Endothelial cell (in vitro differentiated cells): ENCODE results near the gene NOTO. TPM values are rescaled to one million over a fixed set of nuclear protein-coding genes. Genes with fewer than 3 reads are reported as not detected.

ENCODE experiments used
- DNase-seq: peaks from one replicate; pipeline ENCODE4 v3.0.0; 2021; ENCODE audit warnings: low spot score
- H3K27ac Mint-ChIP-seq: one replicate; pipeline ENCODE4 v1.8.0; 2021; ENCODE audit warnings: mixed read lengths, inconsistent platforms; ENCODE audit not compliant: unreplicated experiment
- H3K27me3 Mint-ChIP-seq: one replicate; pipeline ENCODE4 v1.8.0; 2021; ENCODE audit warnings: mild to moderate bottlenecking, moderate library complexity, mixed read lengths, inconsistent platforms; ENCODE audit not compliant: unreplicated experiment
- H3K36me3 Mint-ChIP-seq: one replicate; pipeline ENCODE4 v1.8.0; 2021; ENCODE audit warnings: mild to moderate bottlenecking, low read depth, mixed read lengths, inconsistent platforms; ENCODE audit not compliant: unreplicated experiment
- H3K4me1 Mint-ChIP-seq: one replicate; pipeline ENCODE4 v1.8.0; 2021; ENCODE audit warnings: mild to moderate bottlenecking, mixed read lengths, inconsistent platforms; ENCODE audit not compliant: unreplicated experiment
- H3K4me3 Mint-ChIP-seq: one replicate; pipeline ENCODE4 v1.8.0; 2021; ENCODE audit warnings: mild to moderate bottlenecking, mixed read lengths, inconsistent platforms; ENCODE audit not compliant: unreplicated experiment
- H3K9me3 Mint-ChIP-seq: one replicate; pipeline ENCODE4 v1.8.0; 2021; ENCODE audit warnings: mixed read lengths, inconsistent platforms; ENCODE audit not compliant: unreplicated experiment
- total RNA-seq: library from RNA; stranded (reverse); fragmentation: NEBNext Ultra II Directional; extraction: Animal tissue kit (Norgen Biotek cat#: 25700); gene quantifications from one replicate; pipeline ENCODE4 v1.2.1, GENCODE V29; 2021; ENCODE audit not compliant: unreplicated experiment
- TF ChIP-seq, protein P1 (sequence below): fragments of 200-600 bp; sonication (generic); IDR thresholded peaks from one replicate; pipeline ENCODE4 v1.5.0; 2021; ENCODE audit warnings: antibody characterized with exemption; ENCODE audit not compliant: unreplicated experiment

The NOTO gene
- total RNA-seq, 1 donor from 2014 or later, result not detected

- peaks cover 19% of the 10 kb centered on the region for H3K4me1 Mint-ChIP-seq
- no peak overlapping the region for H3K27ac Mint-ChIP-seq
- H3K27me3 Mint-ChIP-seq, result peaks cover 10% of the 10 kb centered on the region
- TF ChIP-seq, protein P1, sequence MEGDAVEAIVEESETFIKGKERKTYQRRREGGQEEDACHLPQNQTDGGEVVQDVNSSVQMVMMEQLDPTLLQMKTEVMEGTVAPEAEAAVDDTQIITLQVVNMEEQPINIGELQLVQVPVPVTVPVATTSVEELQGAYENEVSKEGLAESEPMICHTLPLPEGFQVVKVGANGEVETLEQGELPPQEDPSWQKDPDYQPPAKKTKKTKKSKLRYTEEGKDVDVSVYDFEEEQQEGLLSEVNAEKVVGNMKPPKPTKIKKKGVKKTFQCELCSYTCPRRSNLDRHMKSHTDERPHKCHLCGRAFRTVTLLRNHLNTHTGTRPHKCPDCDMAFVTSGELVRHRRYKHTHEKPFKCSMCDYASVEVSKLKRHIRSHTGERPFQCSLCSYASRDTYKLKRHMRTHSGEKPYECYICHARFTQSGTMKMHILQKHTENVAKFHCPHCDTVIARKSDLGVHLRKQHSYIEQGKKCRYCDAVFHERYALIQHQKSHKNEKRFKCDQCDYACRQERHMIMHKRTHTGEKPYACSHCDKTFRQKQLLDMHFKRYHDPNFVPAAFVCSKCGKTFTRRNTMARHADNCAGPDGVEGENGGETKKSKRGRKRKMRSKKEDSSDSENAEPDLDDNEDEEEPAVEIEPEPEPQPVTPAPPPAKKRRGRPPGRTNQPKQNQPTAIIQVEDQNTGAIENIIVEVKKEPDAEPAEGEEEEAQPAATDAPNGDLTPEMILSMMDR, result peak; percentile 94
- H3K9me3 Mint-ChIP-seq, result no peaks in the 10 kb centered on the region
- H3K4me3 Mint-ChIP-seq, result peak overlapping the region; percentile 54
- H3K36me3 Mint-ChIP-seq, result peaks cover 3% of the 10 kb centered on the region
- DNase-seq, result peak; percentile 83
Observed at GRCh38 chr2:73212448-73213176, 10.2 kb downstream of the NOTO start.

DNA sequence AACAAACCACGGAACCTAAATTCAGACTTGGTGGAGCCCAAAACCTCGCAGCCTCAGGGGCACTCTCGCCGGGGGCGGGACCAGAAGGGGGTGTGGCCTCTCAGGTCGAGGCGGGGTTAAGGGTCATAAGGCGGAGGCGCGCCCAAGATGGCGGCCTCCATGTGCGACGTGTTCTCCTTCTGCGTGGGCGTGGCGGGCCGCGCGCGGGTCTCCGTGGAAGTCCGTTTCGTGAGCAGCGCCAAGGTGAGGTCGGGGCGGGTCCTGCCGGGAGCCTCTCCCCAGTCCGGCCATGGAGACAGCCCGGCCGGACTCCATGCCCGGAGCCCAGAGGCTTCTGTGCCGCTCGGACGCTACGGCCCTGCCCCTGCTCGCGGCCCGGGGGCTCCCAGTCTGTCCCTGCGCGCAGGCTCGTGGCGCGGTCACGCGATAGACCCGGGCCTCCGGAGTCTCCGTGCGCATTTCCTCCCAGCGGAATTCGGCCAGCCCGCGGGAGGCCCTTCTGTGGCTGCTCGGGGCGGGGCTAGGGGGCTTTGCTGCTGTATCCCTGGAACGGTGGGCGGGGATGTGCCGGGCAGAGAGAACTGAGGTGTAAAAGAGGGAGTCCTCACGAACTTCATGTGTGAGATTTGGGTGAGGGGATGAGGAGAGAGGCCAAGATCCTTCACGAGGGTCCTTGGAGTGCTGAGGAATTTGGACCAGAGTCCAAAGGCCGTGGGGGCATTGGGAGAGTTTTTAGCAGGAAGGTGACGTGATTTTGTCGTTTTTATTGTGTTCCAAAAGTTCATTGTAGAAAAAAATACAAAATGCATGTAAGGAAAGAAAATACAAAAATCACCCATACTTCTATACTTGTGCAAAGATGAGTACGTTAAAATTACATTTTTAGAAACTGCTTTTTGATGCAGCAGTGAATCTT, 12.0 kb downstream of the NOTO start, which contains the start of gene SMYD5:
SMYD5 (plus strand) TSS at position 126 of the 916 bp plus-strand sequence; CDS start at position 148, 22 bp downstream.
- H3K9me3 Mint-ChIP-seq, result no peaks in the 10 kb centered on the region
- H3K27ac Mint-ChIP-seq, result peak within 1 kb of the TSS; percentile 100
- peak; percentile 86 for DNase-seq
- peak within 1 kb of the TSS; percentile 100 for H3K4me3 Mint-ChIP-seq
- TF ChIP-seq, protein P1, result no peak
- H3K4me1 Mint-ChIP-seq, result peaks cover 19% of the 10 kb centered on the region
- H3K36me3 Mint-ChIP-seq, result peaks cover 6% of the 10 kb centered on the region
- H3K27me3 Mint-ChIP-seq, result peaks cover 10% of the 10 kb centered on the region

- Mint-ChIP-seq H3K27ac (peak overlapping the region; percentile 100), H3K4me3 (peak overlapping the region; percentile 100), H3K36me3 (peaks cover 6% of the 10 kb centered on the region), H3K4me1 (peaks cover 19% of the 10 kb centered on the region), H3K27me3 (peaks cover 10% of the 10 kb centered on the region), H3K9me3 (no peaks in the 10 kb centered on the region)
- no peak for DNase-seq
- TF ChIP-seq, protein P1, result no peak
Observed at GRCh38 chr2:73215254-73215653, 12.9 kb downstream of the NOTO start.

GRCh38 chr2:73217160-73217559, 14.8 kb downstream of the NOTO start:
- H3K27me3 Mint-ChIP-seq, result peaks cover 7% of the 10 kb centered on the region
- H3K4me1 Mint-ChIP-seq, result peaks cover 19% of the 10 kb centered on the region
- H3K36me3 Mint-ChIP-seq, result peaks cover 18% of the 10 kb centered on the region
- no peak for DNase-seq
- TF ChIP-seq, protein P1, result no peak
- peak overlapping the region; percentile 24 for H3K27ac Mint-ChIP-seq
- no peaks in the 10 kb centered on the region for H3K9me3 Mint-ChIP-seq
- H3K4me3 Mint-ChIP-seq, result no peak overlapping the region
